ENCODE data around the gene SYNDIG1. TPM values are rescaled to one million over a fixed set of nuclear protein-coding genes. Genes with fewer than 3 reads are reported as not detected.

The SYNDIG1 gene
- total and polyA plus RNA-seq, 9 of the 15 experiments (the other 6 are each of a cell fraction or from before 2014, with no cell fraction given) = not detected

DNA sequence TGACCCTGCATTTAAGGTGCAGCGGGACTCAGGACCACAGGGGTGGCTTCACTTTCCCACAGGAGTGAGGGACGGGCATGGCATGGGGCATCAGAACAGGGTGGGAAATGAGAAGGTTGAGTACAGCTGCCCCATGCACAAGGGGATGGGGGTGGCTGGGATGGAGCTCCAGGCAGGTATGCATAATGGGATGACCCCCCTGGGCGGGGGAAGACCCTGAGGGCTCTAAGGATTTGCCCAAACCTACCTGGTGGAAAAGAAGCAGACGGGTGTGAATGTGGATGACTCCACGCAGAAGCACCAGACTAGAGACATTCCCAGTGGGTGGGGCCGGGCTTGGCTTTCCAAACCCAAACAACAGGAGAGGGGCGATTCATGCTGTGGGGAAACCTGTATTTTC lies 200.3 kb downstream of the SYNDIG1 start:
- Histone ChIP-seq H3K9ac (ENCODE audit: insufficient read depth in 1 of 2, low read depth in 2 of 2, low read length in 2 of 2) (no peak overlapping the region), H3K79me2 (ENCODE audit: control insufficient read depth, insufficient read depth, low read length) (no peaks in the 10 kb centered on the region), H3K27ac (ENCODE audit: extremely low read depth, low read depth, low read length) (no peak overlapping the region), H3K9me1 (ENCODE audit: control insufficient read depth, insufficient read depth, low read length) (no peaks in the 10 kb centered on the region), H3K4me3 (no peak overlapping the region), H3K4me2 (ENCODE audit: insufficient read depth, low read length) (no peak overlapping the region), H3K27me3 (ENCODE audit: control insufficient read depth in 2 of 2, insufficient read depth in 2 of 2, low read length in 2 of 2) (no peaks in the 10 kb centered on the region; a peak in 1 of 5 replicates), H3K4me1 (replicated peaks in 1 of 2; ENCODE audit: control insufficient read depth in 2 of 2, insufficient read depth in 2 of 2, low read length in 2 of 2) (no peaks in the 10 kb centered on the region), H3K9me3 (replicated peaks; ENCODE audit: control insufficient read depth, insufficient read depth, low read depth, low read length) (no peaks in the 10 kb centered on the region), H2AFZ (ENCODE audit: low read depth, low read length) (no peak overlapping the region), H3K36me3 (ENCODE audit: control insufficient read depth, insufficient read depth, low read length) (no peaks in the 10 kb centered on the region), H4K20me1 (replicated peaks; ENCODE audit: control insufficient read depth, insufficient read depth, low read length) (no peaks in the 10 kb centered on the region)
- ChIA-PET POLR2A (no interaction called here), CTCF (ENCODE audit: low intra/inter-chr PET ratio) (no interaction called here)
- intact Hi-C loops (cut with micrococcal nuclease) (no loop called here), in situ Hi-C loops (cut with MboI) (no loop called here)
- DNase-seq (ENCODE audit: extremely low read depth in 1 of 4, low spot score in 3 of 4) (no peak), ATAC-seq (no peak), FAIRE-seq (no peak)
- WGBS (ENCODE audit: insufficient coverage, low coverage, missing lambda C conversion rate) = 0% methylated on average over 4 of the region's 7 CpGs
- no TSS peak for BruUV-seq (replicated peaks)
- TF ChIP-seq BRD4 (IDR thresholded peaks at IDR 0.05) = no peak
- no peak for TF ChIP-seq RBBP5 (IDR thresholded peaks at IDR 0.05; ENCODE audit: borderline replicate concordance, insufficient read depth, low read length, poor library complexity, severe bottlenecking)
- TF ChIP-seq ESRRB (CRISPR knock-in tag; IDR thresholded peaks at IDR 0.05; ENCODE audit: borderline replicate concordance) = no peak
- no peak for TF ChIP-seq ZNF274 (IDR thresholded peaks at IDR 0.05; ENCODE audit: borderline replicate concordance, low read depth, low read length)
- TF ChIP-seq HSF4 (CRISPR knock-in tag; IDR thresholded peaks at IDR 0.05; ENCODE audit: borderline replicate concordance) = no peak
- no peak for TF ChIP-seq TAF9B (IDR thresholded peaks at IDR 0.05; ENCODE audit: partially characterized antibody)
- TF ChIP-seq SIN3B (IDR thresholded peaks at IDR 0.05; ENCODE audit: low read depth) = no peak
- TF ChIP-seq, protein P1, sequence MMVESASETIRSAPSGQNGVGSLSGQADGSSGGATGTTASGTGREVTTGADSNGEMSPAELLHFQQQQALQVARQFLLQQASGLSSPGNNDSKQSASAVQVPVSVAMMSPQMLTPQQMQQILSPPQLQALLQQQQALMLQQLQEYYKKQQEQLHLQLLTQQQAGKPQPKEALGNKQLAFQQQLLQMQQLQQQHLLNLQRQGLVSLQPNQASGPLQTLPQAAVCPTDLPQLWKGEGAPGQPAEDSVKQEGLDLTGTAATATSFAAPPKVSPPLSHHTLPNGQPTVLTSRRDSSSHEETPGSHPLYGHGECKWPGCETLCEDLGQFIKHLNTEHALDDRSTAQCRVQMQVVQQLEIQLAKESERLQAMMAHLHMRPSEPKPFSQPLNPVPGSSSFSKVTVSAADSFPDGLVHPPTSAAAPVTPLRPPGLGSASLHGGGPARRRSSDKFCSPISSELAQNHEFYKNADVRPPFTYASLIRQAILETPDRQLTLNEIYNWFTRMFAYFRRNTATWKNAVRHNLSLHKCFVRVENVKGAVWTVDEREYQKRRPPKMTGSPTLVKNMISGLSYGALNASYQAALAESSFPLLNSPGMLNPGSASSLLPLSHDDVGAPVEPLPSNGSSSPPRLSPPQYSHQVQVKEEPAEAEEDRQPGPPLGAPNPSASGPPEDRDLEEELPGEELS (CRISPR knock-in tag; IDR thresholded peaks at IDR 0.05; ENCODE audit: borderline replicate concordance) = no peak
- no peak for TF ChIP-seq NRF1 (conservative IDR thresholded peaks at IDR 0.05 in 1 of 2, IDR thresholded peaks at IDR 0.05 in 1 of 2)
- no peak for TF ChIP-seq ZFX (CRISPR knock-in tag; IDR thresholded peaks at IDR 0.05)
